K562 (cell line): ENCODE data around the gene PIH1D1. TPM values are rescaled to one million over a fixed set of nuclear protein-coding genes. Genes with fewer than 3 reads are reported as not detected.
A peak's percentile ranks its signal among the peaks of the same experiment; 100 is the strongest.

Source experiments
- ARID2 ChIP-seq: fragments of 450-650 bp; IDR thresholded peaks from 2 replicates; pipeline ENCODE4 v1.6.1; 2017; ENCODE audit warnings: antibody characterized with exemption, mild to moderate bottlenecking
- BRD9 ChIP-seq: fragments of 450-650 bp; IDR thresholded peaks from 2 replicates; pipeline ENCODE4 v1.6.1; 2018; ENCODE audit warnings: low read depth; ENCODE audit not compliant: partially characterized antibody
- CAMTA2 ChIP-seq: fragments of 250-450 bp; sonication (Bioruptor Pico); conservative IDR thresholded peaks from 2 replicates; pipeline ENCODE4 v1.5.1; 2022
- CTBP1 ChIP-seq: fragments of 450-650 bp; IDR thresholded peaks from 2 replicates; pipeline ENCODE4 v1.6.1; 2016; ENCODE audit warnings: borderline replicate concordance
- EHMT2 ChIP-seq: fragments of 450-650 bp; IDR thresholded peaks from 2 replicates; pipeline ENCODE4 v1.6.1; 2018; ENCODE audit warnings: antibody characterized with exemption
- GTF2A2 ChIP-seq: IDR thresholded peaks from 2 replicates; pipeline ENCODE4 v1.6.1; 2016; ENCODE audit warnings: mild to moderate bottlenecking, missing genetic modification characterization, missing compliant biosample characterization
- MECOM ChIP-seq: fragments of 250-450 bp; sonication (Bioruptor Pico); IDR thresholded peaks from 2 replicates; pipeline ENCODE4 v1.8.0; 2022; ENCODE audit warnings: inconsistent platforms
- MTA2 ChIP-seq: fragments of 450-650 bp; IDR thresholded peaks from 2 replicates; pipeline ENCODE4 v1.6.1; 2016; ENCODE audit warnings: low read depth
- NBN ChIP-seq: fragments of 450-650 bp; IDR thresholded peaks from 2 replicates; pipeline ENCODE4 v1.6.1; 2016; ENCODE audit warnings: low read depth, mild to moderate bottlenecking
- NR3C1 ChIP-seq: sonication (generic); formaldehyde crosslinking; IDR thresholded peaks from 2 replicates; pipeline ENCODE4 v1.8.1; 2022; ENCODE audit warnings: missing genetic modification reagents
- PHB2 ChIP-seq: fragments of 450-650 bp; IDR thresholded peaks from 2 replicates; pipeline ENCODE4 v1.6.1; 2017; ENCODE audit warnings: low read depth
- POLR3A ChIP-seq: IDR thresholded peaks from 2 replicates; pipeline ENCODE4 v1.6.1; 2011; ENCODE audit warnings: borderline replicate concordance, mild to moderate bottlenecking, moderate library complexity; ENCODE audit not compliant: insufficient read length, insufficient read depth; ENCODE audit errors: extremely low read depth
- RBFOX2 ChIP-seq: fragments of 200-400 bp; formaldehyde crosslinking; IDR thresholded peaks from 2 replicates; pipeline ENCODE4 v1.6.1; 2017; ENCODE audit warnings: low read depth, mild to moderate bottlenecking, low read length, moderate library complexity
- SP1 ChIP-seq: sonication (generic); formaldehyde crosslinking; IDR thresholded peaks from 2 replicates; pipeline ENCODE4 v1.8.1; 2022; ENCODE audit warnings: mild to moderate bottlenecking, missing genetic modification reagents
- TCF7 ChIP-seq: sonication (generic); IDR thresholded peaks from 2 replicates; pipeline ENCODE4 v1.6.1; 2016; ENCODE audit warnings: antibody characterized with exemption, borderline replicate concordance
- TFAM ChIP-seq: fragments of 250-450 bp; sonication (Bioruptor Pico); conservative IDR thresholded peaks from 2 replicates; pipeline ENCODE4 v1.5.0; 2021; ENCODE audit warnings: mild to moderate bottlenecking, moderate library complexity
- TGIF2 ChIP-seq: sonication (generic); formaldehyde crosslinking; IDR thresholded peaks from 2 replicates; pipeline ENCODE4 v1.8.1; 2022; ENCODE audit warnings: mild to moderate bottlenecking, missing genetic modification reagents, moderate library complexity
- TSC22D4 ChIP-seq: fragments of 450-650 bp; IDR thresholded peaks from 2 replicates; pipeline ENCODE4 v1.6.1; 2016; ENCODE audit warnings: missing genetic modification characterization, missing biosample characterization, control low read depth
- ZNF263 ChIP-seq: sonication (generic); formaldehyde crosslinking; IDR thresholded peaks from 2 replicates; pipeline ENCODE4 v1.8.0; 2022; ENCODE audit warnings: mild to moderate bottlenecking, missing genetic modification reagents, borderline replicate concordance
- ZNF41 ChIP-seq: fragments of 250-450 bp; sonication (Bioruptor Pico); conservative IDR thresholded peaks from 2 replicates; pipeline ENCODE4 v1.4.0; 2020; ENCODE audit warnings: mild to moderate bottlenecking
- ZNF584 ChIP-seq: fragments of 200-800 bp; sonication (Bioruptor generic); IDR thresholded peaks from 2 replicates; pipeline ENCODE4 v1.6.1; 2016; ENCODE audit warnings: low read depth, mild to moderate bottlenecking, missing genetic modification characterization, missing compliant biosample characterization
- ZNF830 ChIP-seq: fragments of 250-450 bp; sonication (Bioruptor Pico); IDR thresholded peaks from 2 replicates; pipeline ENCODE4 v1.5.0; 2021; ENCODE audit warnings: mild to moderate bottlenecking
- ZSCAN29 ChIP-seq: fragments of 450-650 bp; IDR thresholded peaks from 2 replicates; pipeline ENCODE4 v1.6.1; 2017
- polyA plus RNA-seq, 8 experiments: library from polyadenylated mRNA; depleted of rRNA in 4 of 8; stranded (reverse) in 5 of 8; unstranded in 3 of 8; fragments of >200 nt; fragmentation: Nextera tagmentation in 2 of 8; fragmentation: Illumina TruSeq in 1 of 8; extraction: Ambion mirVana in 2 of 8; extraction: Trizol in 1 of 8; gene quantifications; 2 replicates each; pipeline versions ENCODE4 v1.2.1 to v1.2.3, GENCODE V29; 2011 to 2014; ENCODE audit warnings: inconsistent platforms in 1 of 8, missing spikeins in 1 of 8
- total RNA-seq, 7 experiments: library from RNA; depleted of rRNA in 6 of 7; stranded (reverse); fragments of >200 nt in 6 of 7; fragmentation: Illumina TruSeq in 2 of 7; extraction: Trizol in 2 of 7; gene quantifications; 2 replicates each; pipeline versions ENCODE4 v1.2.1 to v1.2.3, GENCODE V29; 2011 to 2021; ENCODE audit warnings: low replicate concordance in 1 of 7
- TF ChIP-seq, protein P1 (sequence below): sonication (generic); formaldehyde crosslinking; IDR thresholded peaks from 2 replicates; pipeline ENCODE4 v1.8.0; 2022; ENCODE audit warnings: mild to moderate bottlenecking, low read depth, missing genetic modification reagents
- TF ChIP-seq, protein P2 (sequence below): fragments of 200-800 bp; sonication (Bioruptor generic); IDR thresholded peaks from 2 replicates; pipeline ENCODE4 v1.6.1; 2017; ENCODE audit warnings: missing genetic modification characterization, missing compliant biosample characterization
- TF ChIP-seq, protein P3 (sequence below): fragments of 450-650 bp; formaldehyde crosslinking; IDR thresholded peaks from 2 replicates; pipeline ENCODE4 v1.4.0; 2022; ENCODE audit warnings: missing genetic modification characterization
- TF ChIP-seq, protein P4 (sequence below): sonication (generic); formaldehyde crosslinking; IDR thresholded peaks from 2 replicates; pipeline ENCODE4 v1.8.0; 2022; ENCODE audit warnings: mild to moderate bottlenecking, missing genetic modification reagents

Gene PIH1D1
- total and polyA plus RNA-seq, 9 of the 15 experiments (the other 6 are each of a cell fraction or from before 2014, with no cell fraction given), result 26.5 to 224 (median 137) TPM

DNA sequence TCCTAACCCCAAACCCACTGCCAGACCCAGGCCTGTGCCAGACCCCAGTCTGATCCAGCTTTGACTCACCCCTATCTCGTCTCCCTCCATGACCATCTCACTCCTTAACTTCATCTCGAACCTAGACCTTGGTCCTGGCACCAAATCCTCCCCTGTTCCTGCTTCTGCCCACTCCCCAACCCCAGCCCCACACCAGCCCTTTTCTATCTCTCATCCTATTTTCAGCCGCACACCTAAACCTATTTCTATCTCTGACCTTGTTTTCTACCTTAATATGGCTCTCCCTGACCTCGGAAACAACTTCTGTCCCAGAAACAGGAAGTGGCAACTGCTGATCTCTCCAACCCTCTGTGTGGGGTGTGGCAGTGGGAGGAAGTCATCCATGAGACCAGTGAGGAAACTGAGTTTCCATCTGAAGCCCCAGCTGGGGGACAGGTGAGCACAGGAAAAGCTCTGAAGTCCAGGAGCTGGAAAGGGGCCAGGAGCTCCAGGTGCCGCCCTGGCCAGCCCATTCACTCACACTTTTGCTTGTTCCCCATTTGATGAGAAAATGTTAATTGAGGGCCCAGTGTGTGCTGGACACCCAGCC, 42.1 kb downstream of the PIH1D1 start (continued):
- no peak for TF ChIP-seq TCF7
- TF ChIP-seq NR3C1, result no peak
- no peak for TF ChIP-seq CAMTA2
- no peak for TF ChIP-seq NBN
- no peak for TF ChIP-seq TFAM
- peak; percentile 34; the same call in 1 of the 2 replicates for TF ChIP-seq EHMT2
- TF ChIP-seq GTF2A2, result no peak
- TF ChIP-seq ZNF830, result no peak
- no peak for TF ChIP-seq ZNF263 (CRISPR knock-in tag)
- TF ChIP-seq PHB2, result no peak
- 0 out of 2 replicates have a peak, but pooled peaks have one; percentile 26 for TF ChIP-seq TSC22D4
- no peak for TF ChIP-seq POLR3A
- TF ChIP-seq, protein P1, sequence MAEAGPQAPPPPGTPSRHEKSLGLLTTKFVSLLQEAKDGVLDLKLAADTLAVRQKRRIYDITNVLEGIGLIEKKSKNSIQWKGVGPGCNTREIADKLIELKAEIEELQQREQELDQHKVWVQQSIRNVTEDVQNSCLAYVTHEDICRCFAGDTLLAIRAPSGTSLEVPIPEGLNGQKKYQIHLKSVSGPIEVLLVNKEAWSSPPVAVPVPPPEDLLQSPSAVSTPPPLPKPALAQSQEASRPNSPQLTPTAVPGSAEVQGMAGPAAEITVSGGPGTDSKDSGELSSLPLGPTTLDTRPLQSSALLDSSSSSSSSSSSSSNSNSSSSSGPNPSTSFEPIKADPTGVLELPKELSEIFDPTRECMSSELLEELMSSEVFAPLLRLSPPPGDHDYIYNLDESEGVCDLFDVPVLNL, result no peak
- TF ChIP-seq, protein P2, sequence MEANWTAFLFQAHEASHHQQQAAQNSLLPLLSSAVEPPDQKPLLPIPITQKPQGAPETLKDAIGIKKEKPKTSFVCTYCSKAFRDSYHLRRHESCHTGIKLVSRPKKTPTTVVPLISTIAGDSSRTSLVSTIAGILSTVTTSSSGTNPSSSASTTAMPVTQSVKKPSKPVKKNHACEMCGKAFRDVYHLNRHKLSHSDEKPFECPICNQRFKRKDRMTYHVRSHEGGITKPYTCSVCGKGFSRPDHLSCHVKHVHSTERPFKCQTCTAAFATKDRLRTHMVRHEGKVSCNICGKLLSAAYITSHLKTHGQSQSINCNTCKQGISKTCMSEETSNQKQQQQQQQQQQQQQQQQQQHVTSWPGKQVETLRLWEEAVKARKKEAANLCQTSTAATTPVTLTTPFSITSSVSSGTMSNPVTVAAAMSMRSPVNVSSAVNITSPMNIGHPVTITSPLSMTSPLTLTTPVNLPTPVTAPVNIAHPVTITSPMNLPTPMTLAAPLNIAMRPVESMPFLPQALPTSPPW (CRISPR knock-in tag), result no peak; the same call in 1 of the 2 replicates
- no peak for TF ChIP-seq MECOM (CRISPR knock-in tag)
- no peak for TF ChIP-seq ZSCAN29
- TF ChIP-seq ZNF41, result no peak
- TF ChIP-seq, protein P3, sequence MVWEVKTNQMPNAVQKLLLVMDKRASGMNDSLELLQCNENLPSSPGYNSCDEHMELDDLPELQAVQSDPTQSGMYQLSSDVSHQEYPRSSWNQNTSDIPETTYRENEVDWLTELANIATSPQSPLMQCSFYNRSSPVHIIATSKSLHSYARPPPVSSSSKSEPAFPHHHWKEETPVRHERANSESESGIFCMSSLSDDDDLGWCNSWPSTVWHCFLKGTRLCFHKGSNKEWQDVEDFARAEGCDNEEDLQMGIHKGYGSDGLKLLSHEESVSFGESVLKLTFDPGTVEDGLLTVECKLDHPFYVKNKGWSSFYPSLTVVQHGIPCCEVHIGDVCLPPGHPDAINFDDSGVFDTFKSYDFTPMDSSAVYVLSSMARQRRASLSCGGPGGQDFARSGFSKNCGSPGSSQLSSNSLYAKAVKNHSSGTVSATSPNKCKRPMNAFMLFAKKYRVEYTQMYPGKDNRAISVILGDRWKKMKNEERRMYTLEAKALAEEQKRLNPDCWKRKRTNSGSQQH (CRISPR knock-in tag), result peak; percentile 71; the same call in 1 of the 2 replicates
- TF ChIP-seq ARID2, result no peak
- TF ChIP-seq SP1 (CRISPR knock-in tag), result no peak
- TF ChIP-seq, protein P4, sequence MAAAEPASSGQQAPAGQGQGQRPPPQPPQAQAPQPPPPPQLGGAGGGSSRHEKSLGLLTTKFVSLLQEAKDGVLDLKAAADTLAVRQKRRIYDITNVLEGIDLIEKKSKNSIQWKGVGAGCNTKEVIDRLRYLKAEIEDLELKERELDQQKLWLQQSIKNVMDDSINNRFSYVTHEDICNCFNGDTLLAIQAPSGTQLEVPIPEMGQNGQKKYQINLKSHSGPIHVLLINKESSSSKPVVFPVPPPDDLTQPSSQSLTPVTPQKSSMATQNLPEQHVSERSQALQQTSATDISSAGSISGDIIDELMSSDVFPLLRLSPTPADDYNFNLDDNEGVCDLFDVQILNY, result no peak
- TF ChIP-seq MTA2, result no peak
- TF ChIP-seq TGIF2 (CRISPR knock-in tag), result no peak
- TF ChIP-seq CTBP1, result peak; percentile 20; the same call in 1 of the 2 replicates
- TF ChIP-seq RBFOX2, result no peak
- no peak for TF ChIP-seq BRD9
- TF ChIP-seq ZNF584 (CRISPR knock-in tag), result 0 out of 2 replicates have a peak, but pooled peaks have one; percentile 14
